Adrenal gland (tissue), 5 donors: ENCODE results near the gene ZRANB1.

Experiments
- CTCF ChIP-seq, 6 experiments: fragments of 450-650 bp in 4 of 6; fragments of 200-600 bp in 2 of 6; sonication (generic) in 1 of 6; IDR thresholded peaks; 1 replicate in 5 of 6; 2 replicates in 1 of 6; pipeline versions ENCODE4 v1.5.1 to v1.8.0; 2016 to 2021; ENCODE audit warnings: antibody characterized with exemption in 6 of 6, mild to moderate bottlenecking in 2 of 6, moderate library complexity in 1 of 6
- POLR2A ChIP-seq, 2 donors: fragments of 450-650 bp; IDR thresholded peaks; one replicate each; pipeline ENCODE4 v1.6.1; 2017; ENCODE audit warnings: antibody characterized with exemption in 2 of 2, mild to moderate bottlenecking in 2 of 2, moderate library complexity in 1 of 2
- donor health status: DM: no; HTN: no; CAD: no.

GRCh38 chr10:124995605-124996004 is 53.7 kb downstream of the ZRANB1 start:
- TF ChIP-seq POLR2A (IDR thresholded peaks at IDR 0.05) (no peak), CTCF (IDR thresholded peaks at IDR 0.05) (no peak)
